ENCODE results near the gene TSSK6.

TSSK6 gene

DNA sequence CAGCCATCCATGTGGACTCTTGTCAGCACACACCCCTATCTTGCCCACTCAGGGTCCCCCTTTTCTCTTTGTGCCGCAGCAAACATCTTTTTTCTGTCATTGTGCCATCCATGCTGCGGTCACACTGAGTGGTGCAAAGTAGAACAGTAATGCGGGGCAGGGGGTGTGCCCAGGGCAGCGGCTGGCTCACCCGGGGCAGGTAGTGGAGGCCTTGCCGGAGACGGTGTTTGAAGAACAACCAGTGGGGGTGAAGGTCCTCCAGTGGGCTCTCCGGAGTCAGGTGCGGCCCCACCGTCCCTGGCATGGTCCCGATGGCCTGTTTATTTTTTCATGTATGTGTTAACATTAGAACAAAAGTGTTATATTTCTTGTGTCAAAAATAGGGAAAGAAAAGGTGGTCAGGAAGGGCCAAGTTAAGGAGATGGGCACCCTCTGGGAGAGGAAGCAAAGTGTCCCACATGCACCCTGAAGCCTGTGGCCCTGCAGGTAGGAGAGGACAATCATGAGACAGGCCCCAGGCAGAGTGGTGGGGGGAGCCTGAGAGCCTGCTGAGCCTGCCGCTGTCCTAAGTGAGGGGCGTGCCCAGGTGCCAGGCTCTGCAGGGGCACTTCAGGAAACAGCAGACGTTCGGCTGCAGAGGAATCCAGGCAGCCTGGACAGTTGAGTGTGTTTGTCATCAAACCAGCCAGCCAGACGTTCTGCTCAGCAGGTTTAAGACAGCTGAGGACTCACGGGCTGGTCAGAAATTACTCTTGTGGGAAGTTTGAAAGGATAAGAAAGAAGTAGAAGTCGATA is 12.3 kb downstream of the TSSK6 start:
- TF ChIP-seq, protein P1, sequence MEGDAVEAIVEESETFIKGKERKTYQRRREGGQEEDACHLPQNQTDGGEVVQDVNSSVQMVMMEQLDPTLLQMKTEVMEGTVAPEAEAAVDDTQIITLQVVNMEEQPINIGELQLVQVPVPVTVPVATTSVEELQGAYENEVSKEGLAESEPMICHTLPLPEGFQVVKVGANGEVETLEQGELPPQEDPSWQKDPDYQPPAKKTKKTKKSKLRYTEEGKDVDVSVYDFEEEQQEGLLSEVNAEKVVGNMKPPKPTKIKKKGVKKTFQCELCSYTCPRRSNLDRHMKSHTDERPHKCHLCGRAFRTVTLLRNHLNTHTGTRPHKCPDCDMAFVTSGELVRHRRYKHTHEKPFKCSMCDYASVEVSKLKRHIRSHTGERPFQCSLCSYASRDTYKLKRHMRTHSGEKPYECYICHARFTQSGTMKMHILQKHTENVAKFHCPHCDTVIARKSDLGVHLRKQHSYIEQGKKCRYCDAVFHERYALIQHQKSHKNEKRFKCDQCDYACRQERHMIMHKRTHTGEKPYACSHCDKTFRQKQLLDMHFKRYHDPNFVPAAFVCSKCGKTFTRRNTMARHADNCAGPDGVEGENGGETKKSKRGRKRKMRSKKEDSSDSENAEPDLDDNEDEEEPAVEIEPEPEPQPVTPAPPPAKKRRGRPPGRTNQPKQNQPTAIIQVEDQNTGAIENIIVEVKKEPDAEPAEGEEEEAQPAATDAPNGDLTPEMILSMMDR (IDR thresholded peaks at IDR 0.05; ENCODE audit: low read depth, low read length) = no peak

DNA sequence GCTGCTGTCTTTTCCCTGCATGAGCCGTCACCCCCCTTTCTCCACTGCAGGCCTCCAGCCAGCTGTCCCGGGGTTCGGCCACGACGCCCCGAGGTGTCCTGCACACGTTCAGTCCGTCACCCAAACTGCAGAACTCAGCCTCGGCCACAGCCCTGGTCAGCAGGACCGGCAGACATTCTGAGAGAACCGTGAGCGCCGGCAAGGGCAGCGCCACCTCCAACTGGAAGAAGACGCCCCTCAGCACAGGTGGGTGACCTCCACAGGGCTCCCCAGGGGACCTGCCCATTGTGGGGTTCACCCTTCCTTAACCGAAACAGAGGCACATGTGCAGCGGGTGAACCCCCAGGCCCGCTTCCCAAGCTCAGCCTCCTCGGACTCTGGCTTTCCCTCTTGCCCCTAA is 13.1 kb downstream of the TSSK6 start:
- TF ChIP-seq, protein P1 (IDR thresholded peaks at IDR 0.05; ENCODE audit: low read depth, low read length) = no peak
- no peak for DNase-seq (ENCODE audit: extremely low read depth, low read depth)

More for the DNA sequence above, 12.3 kb downstream of the TSSK6 start:
- DNase-seq (ENCODE audit: extremely low read depth, low read depth) = no peak

DNA sequence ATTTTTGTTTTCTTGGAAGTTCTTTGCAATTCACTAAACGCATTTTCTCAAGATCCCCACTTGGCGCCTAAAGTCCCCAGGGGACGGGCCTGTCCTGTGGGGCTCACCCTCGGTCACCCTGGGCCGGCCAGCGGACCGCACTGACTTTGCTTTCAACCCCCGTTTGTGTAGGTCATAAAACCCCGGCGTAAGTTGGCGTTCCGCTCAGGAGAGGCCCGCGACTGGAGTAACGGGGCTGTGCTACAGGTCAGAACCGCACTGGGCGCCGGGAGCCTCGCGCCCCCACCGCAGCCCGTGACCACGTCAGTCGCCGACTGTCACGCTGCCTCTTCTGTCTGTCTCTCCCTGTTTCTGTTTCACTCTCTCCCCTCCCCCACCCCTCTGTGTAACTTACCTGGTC is 13.6 kb downstream of the TSSK6 start:
- TF ChIP-seq, protein P1 (IDR thresholded peaks at IDR 0.05; ENCODE audit: low read depth, low read length) = no peak
- DNase-seq (ENCODE audit: extremely low read depth, low read depth) = no peak

DNA sequence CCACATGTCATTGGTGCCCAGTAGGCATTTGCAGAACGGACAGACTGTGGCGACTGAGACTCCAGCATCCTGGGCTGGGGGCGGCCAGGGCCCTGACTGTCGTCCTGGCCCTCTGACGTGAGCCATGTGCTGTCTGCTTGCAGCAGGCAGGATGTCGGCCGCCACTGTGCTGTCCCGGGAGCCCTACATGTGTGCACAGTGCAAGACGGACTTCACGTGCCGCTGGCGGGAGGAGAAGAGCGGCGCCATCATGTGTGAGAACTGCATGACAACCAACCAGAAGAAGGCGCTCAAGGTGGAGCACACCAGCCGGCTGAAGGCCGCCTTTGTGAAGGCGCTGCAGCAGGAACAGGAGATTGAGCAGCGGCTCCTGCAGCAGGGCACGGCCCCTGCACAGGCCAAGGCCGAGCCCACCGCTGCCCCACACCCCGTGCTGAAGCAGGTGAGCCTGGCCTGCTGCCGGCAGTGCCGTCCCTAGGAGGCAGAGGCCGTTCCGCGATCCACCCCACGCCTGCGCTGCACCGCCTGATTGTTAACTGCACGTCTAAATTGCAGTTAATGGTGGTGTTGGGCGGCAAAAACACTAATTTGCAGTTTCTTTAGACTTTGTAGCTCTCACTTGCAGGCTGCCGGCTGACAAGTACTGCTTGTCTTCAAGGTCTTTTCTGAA is 14.2 kb downstream of the TSSK6 start:
- DNase-seq (ENCODE audit: extremely low read depth, low read depth) = no peak
- TF ChIP-seq, protein P1 (IDR thresholded peaks at IDR 0.05; ENCODE audit: low read depth, low read length) = no peak

DNA sequence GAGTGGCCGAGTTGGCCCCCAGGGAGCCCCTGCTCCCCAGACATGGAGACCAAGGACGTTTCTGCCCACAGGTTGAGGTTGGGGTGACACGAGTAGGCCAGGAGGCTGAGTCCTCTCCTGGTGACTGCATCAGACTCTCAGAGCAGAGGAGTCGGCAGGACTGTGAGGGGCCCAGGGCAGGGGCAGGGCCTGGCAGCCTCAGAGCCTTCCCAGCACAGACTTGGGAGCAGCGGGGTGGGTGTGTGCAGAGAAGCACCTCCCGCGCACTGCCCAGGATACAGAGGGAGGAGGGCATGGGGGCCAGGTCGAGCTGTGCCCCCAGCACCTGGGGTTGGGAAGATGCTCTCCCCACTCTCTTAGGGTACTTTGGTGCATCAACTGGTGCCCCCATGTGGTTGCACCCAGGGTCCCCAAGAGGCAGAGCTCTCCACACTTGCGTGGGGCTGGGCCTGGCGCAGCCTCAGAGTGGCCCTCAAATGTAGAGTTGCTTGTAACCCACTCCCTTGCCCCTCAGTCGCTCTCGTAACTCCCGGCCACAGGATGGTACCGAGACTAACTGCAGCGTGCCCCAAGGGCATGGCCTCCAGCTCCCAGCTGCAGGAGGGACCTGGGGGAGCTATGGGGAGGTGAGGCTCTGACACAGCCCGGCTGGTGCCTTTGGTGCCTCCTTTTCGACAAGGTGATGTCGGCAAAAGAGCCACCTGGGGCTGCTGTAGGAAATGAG is 15.9 kb downstream of the TSSK6 start:
- TF ChIP-seq, protein P1 (IDR thresholded peaks at IDR 0.05; ENCODE audit: low read depth, low read length) = no peak
- no peak for DNase-seq (ENCODE audit: extremely low read depth, low read depth)

DNA sequence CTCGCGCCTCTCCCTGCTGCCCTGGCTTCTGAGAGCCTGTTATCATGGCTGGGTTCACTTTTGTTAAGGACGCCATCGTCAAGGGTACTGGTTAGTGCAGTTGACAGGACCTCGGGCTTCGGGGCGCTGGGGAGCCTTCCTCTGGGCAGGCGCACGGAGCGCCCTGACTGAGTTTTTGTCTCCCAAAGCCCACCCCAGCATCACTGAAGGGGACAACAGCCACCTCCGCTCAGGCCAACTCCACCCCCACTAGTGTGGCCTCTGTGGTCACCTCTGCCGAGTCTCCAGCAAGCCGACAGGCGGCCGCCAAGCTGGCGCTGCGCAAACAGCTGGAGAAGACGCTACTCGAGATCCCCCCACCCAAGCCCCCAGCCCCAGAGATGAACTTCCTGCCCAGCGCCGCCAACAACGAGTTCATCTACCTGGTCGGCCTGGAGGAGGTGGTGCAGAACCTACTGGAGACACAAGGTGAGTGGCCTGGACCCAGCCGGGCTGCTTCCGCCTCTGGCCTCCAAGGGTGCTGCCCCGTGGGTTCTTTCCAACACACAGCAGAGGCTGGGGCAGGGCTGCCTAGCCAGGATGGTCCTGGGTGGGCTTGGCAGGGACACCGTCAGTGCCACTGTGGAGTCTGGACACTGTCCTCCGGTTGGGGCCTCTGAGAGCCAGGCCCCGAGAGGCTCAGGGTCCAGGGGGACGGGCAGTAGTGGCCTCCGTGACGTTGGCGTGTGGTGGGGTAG is 16.9 kb downstream of the TSSK6 start:
- TF ChIP-seq, protein P1 (IDR thresholded peaks at IDR 0.05; ENCODE audit: low read depth, low read length) = no peak
- DNase-seq (ENCODE audit: extremely low read depth, low read depth) = no peak
